ENCODE data around the gene PITPNB.

DNA sequence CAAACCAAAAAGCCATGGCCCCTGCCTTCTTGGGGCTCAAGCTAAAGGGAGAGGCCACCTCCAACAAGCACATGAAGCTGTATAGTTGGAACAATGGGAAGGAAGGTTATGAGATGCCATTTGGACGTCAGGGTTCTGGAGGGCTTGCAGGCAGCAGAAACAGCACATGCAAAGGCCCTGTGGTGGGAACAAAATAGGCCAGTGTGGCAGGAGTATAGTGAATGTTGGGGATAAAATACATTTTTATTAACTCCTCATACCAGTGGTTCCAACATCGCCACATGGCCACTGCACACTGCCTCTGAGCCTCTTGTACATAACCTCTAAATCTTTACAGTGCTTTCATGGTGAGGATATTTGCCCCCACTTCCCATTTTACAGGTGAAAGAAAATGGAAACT lies 85.3 kb downstream of the PITPNB start:
- no peak for TF ChIP-seq EP300 (IDR thresholded peaks at IDR 0.05)
- TF ChIP-seq CTCF (IDR thresholded peaks at IDR 0.05): no peak
